T-helper 2 cell treated with Interferon-gamma antibody and Interleukin-4, amounts not matched to agents 100 ng/mL and 5 ng/mL, for 36 hours (primary cell): ENCODE data around the gene RELCH. TPM values are rescaled to one million over a fixed set of nuclear protein-coding genes. Genes with fewer than 3 reads are reported as not detected.

Experiments
- intact Hi-C: fragments of 100-400 bp; cut with micrococcal nuclease; formaldehyde crosslinking; loops from one replicate; pipeline ENCODE4 v1.15.1; 2023
- total RNA-seq: library from RNA; stranded (reverse); gene quantifications from 2 replicates; pipeline ENCODE4 v1.2.3, GENCODE V29; 2022

Gene RELCH
- total RNA-seq, 1 donor from 2014 or later = 40.3 TPM

DNA sequence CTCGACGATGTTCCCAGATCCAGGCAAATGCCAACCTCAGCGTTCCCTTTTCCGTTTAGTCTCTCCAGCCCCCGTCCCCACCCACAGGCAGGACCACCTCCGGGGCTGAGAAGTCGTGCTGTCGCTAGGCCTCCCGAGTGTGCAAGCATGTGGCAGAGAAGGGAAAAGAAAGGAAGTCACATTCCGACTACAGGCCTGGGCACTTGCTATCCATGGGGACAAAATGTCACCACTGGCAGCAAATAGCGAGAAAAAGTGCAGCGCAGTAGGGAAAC, 619 bp upstream of the RELCH start:
- intact Hi-C loops = loop anchor here (5.0 to 10.0 kb wide), 4 partner anchors 658 to 1181 kb away; partner anchors contain the start of gene KDSR

DNA sequence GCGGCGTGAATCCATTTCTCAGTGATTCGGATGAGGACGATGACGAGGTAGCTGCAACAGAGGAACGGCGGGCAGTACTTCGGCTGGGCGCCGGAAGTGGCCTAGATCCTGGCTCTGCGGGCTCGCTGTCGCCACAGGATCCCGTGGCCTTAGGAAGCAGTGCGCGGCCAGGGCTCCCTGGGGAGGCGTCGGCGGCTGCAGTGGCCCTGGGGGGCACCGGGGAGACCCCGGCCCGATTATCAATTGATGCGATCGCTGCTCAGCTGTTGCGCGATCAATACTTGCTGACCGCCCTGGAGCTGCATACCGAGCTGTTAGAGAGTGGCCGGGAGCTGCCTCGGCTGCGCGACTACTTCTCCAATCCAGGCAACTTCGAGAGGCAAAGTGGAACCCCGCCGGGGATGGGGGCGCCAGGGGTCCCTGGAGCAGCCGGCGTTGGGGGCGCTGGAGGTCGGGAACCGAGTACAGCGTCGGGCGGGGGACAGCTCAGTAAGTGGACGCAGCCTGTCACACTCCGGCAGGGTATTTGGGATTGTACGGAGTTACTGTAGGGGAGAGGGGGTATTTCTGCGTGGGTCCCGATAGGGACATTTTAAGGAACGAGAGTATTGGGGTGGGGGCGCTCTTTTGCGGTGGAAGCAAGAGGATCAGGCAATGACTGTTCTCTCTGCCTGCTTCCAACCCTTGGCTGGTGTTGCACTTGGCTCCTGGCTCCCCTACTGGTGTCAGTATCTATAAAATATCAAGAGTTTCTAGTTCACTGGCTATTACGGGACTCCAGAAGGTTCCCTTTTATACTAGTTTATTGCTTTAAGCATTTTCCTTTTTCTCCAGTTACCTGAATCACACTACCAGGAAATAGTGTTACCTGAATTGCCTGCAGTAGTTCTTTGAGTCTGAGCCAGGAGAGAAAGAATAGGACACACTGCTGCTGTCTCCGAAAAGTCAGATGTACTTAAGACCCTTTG, 772 bp downstream of the RELCH start:
- intact Hi-C loops = loop anchor here (1.0 to 10.0 kb wide), 12 partner anchors 61 to 1234 kb away; partner anchors contain the start of genes KDSR, PHLPP1, TNFRSF11A and VPS4B

GRCh38 chr18:62189208-62189607, 2.2 kb downstream of the RELCH start:
- intact Hi-C loops = loop anchor here (5.0 to 10.0 kb wide), 4 partner anchors 656 to 1178 kb away; partner anchors contain the start of gene KDSR

DNA sequence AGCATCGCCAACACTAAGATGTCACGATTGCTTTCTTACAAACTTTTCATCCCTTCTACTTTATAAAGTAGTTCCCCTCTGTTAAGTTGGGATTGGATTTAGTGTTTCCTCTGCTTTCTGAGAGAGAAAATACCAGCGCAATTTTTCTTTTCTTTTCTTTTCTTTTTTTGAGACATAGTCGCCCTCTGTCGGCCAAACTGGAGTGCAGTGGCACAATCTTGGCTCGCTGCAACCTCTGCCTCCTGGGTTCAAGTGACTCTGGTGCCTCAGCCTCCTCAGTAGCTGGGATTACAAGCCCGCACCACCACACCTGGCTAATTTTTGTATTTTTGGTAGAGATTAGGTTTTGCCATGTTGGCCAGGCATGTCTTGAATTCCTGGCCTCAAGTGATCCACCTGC, 9.0 kb downstream of the RELCH start:
- intact Hi-C loops = no loop called here

DNA sequence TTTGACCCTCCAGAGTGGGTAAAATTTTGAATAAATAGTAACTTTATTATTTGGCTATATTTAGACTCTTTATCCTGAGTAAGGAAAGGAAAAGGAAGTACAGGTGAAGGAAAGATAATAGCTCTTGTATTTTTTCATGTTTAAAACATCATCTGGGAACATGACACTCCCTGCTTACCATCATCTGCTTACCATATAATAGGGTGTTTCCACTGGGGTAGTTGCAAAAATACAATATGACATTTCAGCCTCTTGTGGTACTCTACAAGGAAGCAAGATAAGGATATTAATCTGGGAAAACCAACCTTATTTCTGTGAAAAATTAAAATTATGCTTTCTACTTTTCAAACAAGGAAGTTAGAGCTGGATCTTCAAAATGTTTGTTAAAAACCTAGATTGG, 9.9 kb downstream of the RELCH start:
- intact Hi-C loops = no loop called here

DNA sequence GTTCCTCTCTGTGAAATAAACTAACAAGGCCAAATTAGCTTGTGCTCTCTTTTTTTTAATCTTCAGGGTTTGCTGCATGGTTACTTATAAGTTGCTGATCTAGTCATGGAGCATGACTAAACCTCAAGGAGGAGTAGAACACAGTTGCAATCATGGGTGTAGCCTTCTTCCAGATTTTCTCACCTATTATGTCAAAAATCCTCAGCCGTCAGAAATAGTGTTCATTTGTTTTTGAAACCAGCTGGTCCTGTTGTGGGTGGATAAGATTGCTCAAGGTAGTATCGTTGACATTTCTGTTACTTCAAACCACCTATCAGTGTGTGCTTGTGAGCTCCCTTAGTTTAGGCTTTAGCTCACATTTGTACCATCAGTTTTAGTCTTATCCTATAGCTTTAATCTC, 11.2 kb downstream of the RELCH start:
- intact Hi-C loops = no loop called here

DNA sequence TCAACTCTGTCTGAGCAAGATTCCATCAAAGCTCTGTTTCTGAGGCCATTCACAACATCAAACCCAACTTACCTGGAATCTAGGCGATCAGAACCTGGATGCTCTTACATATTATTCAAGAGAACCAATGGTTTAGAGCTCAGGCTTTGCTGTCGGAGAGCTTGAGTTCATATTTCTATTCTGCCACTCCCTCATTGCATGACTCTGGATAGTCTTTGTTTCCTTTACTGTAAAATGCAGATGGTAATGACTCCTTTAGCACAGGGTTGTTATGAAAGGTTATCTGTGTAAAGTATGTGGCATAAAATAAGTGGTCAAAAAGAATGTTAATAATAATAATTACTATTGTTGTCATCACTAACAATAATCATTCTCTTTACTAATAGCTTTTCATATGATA, 12.6 kb downstream of the RELCH start:
- intact Hi-C loops = no loop called here

DNA sequence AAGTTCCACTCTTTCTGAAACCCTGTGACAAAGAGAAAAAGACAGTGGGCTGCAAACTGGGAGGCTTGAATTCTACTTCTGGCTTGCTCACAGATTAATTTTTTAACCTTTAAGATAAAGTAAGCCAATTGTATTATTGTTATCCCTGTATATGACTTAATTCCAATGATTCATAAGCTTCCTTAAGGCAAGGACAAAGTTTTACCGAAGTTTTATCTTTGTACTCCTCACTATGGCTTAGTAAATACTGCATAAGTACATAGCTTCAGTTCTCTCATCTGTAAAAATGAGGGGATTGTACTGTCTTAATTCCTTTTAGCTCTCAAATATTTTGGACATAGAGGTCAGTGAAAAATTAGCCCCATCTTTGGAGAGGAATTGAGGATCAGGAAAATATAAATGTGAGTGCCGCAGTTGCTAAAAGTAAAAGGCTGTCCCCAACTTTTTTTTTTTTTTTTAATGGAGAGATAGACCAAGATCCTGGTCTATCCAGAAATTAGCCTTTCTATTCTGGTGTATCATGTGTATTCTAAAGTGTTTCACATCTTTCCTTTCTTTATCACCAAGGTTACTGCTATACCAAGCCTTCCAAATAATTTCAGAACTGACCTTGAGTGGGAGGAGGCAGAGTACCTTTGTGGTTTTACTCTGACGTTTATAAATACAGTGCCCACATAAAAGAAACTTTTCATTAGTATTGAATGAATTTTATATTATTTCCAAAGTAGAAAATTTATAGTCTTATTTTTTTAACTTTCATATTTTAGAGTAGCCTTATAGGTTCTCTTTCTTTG, 13.3 kb downstream of the RELCH start:
- intact Hi-C loops = no loop called here

- intact Hi-C loops = no loop called here
Measured at GRCh38 chr18:62201870-62202269, 14.8 kb downstream of the RELCH start.

DNA sequence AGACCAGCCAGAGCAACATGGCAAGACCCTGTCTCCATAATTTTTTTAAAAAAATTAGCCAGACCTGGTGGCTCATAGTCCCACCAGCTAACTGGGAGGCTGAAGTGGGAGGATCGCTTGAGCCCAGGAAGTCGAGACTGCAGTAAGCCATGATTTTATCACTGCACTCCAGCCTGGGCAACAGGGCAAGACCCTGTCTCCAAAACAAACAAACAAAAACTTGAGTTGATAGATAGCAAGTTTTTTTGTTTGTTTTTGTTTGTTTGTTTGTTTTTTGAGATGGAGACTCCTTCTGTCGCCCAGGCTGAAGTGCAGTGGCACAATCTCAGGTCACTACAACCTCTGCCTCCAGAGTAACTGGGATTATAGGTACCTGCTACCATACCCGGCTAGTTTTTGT, 18.8 kb downstream of the RELCH start:
- intact Hi-C loops = no loop called here

GRCh38 chr18:62206593-62206992, 19.5 kb downstream of the RELCH start:
- intact Hi-C loops = no loop called here

- intact Hi-C loops = no loop called here
Measured at GRCh38 chr18:62209046-62209445, 22.0 kb downstream of the RELCH start.

DNA sequence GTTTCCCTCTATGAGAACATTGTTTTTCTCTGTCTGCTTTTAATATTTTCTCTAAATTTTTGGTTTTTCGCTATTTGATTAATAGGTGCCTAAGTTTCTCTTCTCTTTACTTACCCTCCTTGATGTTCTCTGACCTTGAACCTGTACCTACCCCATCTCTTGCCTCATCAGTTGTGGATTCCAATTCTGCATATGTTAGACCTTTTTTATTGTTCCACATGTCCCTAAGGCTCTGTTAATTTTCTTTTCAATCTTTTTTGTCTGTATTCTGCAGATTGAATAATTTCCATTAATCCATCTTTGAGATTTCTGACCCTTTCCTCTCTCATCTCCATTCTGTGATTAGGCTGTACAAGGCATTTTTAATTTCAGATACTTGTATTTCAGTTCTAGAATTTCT, 23.1 kb downstream of the RELCH start:
- intact Hi-C loops = no loop called here

- intact Hi-C loops = no loop called here
Measured at GRCh38 chr18:62211325-62211828, 24.3 kb downstream of the RELCH start.

DNA sequence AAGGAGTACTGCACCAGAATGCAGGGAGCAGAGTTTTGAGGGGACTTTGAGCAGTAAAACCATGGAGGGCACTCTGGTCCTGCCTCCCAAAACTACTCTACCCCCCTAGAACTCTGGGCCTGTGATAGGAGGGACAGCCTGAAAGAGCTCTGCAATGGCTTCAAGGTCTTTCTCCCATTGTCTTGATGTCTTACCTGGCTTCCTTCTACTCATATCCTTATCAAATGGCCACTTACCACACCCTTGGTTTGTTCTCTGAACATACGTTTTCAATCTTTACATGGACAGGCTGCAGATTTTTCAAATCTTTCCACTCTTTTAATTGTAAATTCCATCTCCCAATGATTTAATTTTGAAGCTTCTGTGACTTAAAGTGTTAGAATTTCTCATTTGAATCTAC, 27.7 kb downstream of the RELCH start:
- intact Hi-C loops = no loop called here

DNA sequence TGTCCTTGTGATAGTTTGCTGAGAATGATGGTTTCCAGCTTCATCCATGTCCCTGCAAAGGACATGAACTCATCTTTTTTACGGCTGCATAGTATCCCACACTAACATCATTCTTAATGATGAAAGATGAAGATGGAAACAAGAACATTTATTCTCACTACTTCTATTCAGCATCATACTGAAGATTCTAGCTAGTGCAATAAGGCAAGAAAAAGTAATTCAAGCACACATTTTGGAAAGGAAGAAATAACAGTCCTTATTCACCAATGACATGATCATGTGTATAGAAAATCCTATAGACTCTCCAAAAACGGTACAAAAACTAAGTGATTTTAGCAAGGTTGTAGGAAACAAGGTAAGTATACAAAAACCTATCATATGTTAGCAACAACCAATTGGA, 37.2 kb downstream of the RELCH start:
- intact Hi-C loops = no loop called here

- intact Hi-C loops = no loop called here
Measured at GRCh38 chr18:62226047-62226446, 39.0 kb downstream of the RELCH start.

DNA sequence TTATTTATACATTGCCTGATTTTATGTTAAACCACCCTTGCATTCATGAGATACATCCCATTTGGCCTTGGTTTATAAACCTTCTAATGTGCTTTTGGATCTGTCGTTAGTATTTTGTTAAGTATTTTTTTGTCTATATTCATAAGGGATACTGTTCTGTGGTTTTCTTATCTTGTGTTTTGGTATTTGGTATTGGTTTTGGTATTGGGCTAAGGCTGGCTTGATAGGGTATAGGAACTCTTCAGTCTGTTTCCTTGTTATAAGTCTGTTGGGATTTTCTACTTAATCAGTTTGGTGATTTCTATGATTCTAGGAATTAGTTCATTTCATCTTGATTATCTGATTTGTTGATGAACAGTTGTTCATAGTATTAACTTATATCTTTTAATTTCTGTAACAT, 49.2 kb downstream of the RELCH start:
- intact Hi-C loops = no loop called here

- intact Hi-C loops = no loop called here
Measured at GRCh38 chr18:62239475-62239874, 52.4 kb downstream of the RELCH start.

DNA sequence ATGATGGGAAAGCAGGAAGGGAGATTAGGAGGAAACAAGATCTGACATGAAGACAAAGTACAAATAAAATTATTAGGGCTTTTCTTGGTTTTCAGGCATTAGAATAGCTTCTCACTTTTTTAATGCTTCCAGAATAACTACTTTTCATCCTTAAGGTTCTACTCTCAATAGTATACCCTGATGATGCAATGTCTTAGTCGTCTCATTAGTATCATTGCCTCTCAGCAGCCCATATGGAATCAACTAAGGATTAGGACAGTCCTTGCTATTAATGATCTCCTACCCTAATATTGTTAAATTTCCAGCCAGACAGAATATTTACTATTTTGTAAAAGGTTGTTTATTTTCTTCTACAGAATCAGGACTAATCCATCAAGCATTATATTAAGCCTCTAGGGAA, 55.9 kb downstream of the RELCH start:
- intact Hi-C loops = no loop called here

DNA sequence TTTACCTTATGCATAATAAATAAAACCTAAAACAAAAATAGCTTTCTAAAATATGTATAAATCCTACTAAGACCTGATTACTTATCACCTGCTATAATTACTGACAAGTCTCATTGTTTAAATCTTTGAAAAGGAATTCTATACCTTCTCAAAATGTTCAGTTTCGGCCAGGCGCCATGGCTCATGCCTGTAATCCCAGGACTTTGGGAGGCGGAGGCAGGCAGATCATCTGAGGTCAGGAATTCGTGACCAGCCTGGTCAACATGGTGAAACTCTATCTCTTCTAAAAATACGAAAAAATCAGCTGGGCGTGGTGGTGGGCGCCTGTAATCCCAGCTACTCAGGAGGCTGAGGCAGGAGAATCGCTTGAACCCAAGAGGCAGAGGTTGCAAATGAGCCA, 58.1 kb downstream of the RELCH start:
- intact Hi-C loops = no loop called here

DNA sequence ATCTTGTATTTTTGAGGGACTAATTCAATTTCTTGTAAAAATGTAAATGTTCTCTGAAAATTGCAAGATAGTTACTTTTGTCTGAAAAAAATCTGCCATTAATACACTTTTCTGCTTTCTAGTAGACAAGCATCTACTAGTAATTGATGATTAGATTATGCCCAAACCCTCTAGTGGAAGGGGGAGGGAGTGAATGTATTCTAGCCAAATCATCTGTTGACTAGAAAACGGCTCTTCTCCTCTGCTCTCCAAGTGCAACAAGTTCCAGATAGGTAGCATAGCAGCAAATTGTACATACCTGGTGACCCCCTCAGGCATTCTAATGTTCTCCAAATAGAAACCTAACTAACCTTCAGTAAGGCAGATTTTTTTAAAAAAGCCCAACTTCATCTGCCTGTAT, 58.6 kb downstream of the RELCH start:
- intact Hi-C loops = no loop called here
